ENCODE data around the gene MICAL3.

The MICAL3 gene

GRCh38 chr22:17835256-17835655 is 189.1 kb downstream of the MICAL3 start:
- TF ChIP-seq OSR1 (CRISPR knock-in tag; IDR thresholded peaks at IDR 0.05) (no peak), CREB5 (CRISPR knock-in tag; IDR thresholded peaks at IDR 0.05; ENCODE audit: low read depth) (no peak), ZNF70 (CRISPR knock-in tag; IDR thresholded peaks at IDR 0.05) (no peak), PATZ1 (CRISPR knock-in tag; IDR thresholded peaks at IDR 0.05; ENCODE audit: borderline replicate concordance) (no peak), PPARA (CRISPR knock-in tag; IDR thresholded peaks at IDR 0.05; ENCODE audit: borderline replicate concordance) (no peak), TCF4 (CRISPR knock-in tag; IDR thresholded peaks at IDR 0.05; ENCODE audit: borderline replicate concordance) (no peak), GLIS3 (CRISPR knock-in tag; IDR thresholded peaks at IDR 0.05) (no peak), ISL1 (CRISPR knock-in tag; IDR thresholded peaks at IDR 0.05) (no peak), ZFP3 (CRISPR knock-in tag; IDR thresholded peaks at IDR 0.05) (no peak), ZC3H10 (CRISPR knock-in tag; IDR thresholded peaks at IDR 0.05) (no peak), ARNTL (CRISPR knock-in tag; IDR thresholded peaks at IDR 0.05; ENCODE audit: borderline replicate concordance, low read depth) (no peak), BACH2 (CRISPR knock-in tag; IDR thresholded peaks at IDR 0.05; ENCODE audit: borderline replicate concordance) (no peak), ZNF565 (CRISPR knock-in tag; conservative IDR thresholded peaks at IDR 0.05; ENCODE audit: low read depth) (no peak)
- TF ChIP-seq, protein P1, sequence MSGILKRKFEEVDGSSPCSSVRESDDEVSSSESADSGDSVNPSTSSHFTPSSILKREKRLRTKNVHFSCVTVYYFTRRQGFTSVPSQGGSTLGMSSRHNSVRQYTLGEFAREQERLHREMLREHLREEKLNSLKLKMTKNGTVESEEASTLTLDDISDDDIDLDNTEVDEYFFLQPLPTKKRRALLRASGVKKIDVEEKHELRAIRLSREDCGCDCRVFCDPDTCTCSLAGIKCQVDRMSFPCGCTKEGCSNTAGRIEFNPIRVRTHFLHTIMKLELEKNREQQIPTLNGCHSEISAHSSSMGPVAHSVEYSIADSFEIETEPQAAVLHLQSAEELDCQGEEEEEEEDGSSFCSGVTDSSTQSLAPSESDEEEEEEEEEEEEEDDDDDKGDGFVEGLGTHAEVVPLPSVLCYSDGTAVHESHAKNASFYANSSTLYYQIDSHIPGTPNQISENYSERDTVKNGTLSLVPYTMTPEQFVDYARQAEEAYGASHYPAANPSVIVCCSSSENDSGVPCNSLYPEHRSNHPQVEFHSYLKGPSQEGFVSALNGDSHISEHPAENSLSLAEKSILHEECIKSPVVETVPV (CRISPR knock-in tag; IDR thresholded peaks at IDR 0.05) = no peak
- ATAC-seq = no peak

GRCh38 chr22:17833489-17833888 is 190.9 kb downstream of the MICAL3 start:
- ATAC-seq = no peak

GRCh38 chr22:17832665-17833064 is 191.7 kb downstream of the MICAL3 start:
- TF ChIP-seq TCF4 (CRISPR knock-in tag; IDR thresholded peaks at IDR 0.05; ENCODE audit: borderline replicate concordance) (no peak), ISL1 (CRISPR knock-in tag; IDR thresholded peaks at IDR 0.05) (no peak)
- TF ChIP-seq, protein P1 (CRISPR knock-in tag; IDR thresholded peaks at IDR 0.05) = no peak
- ATAC-seq = no peak

More at GRCh38 chr22:17833489-17833888, 190.9 kb downstream of the MICAL3 start:
- no peak for TF ChIP-seq RARB (CRISPR knock-in tag; IDR thresholded peaks at IDR 0.05)
- no peak for TF ChIP-seq ZNF8 (CRISPR knock-in tag; IDR thresholded peaks at IDR 0.05)

GRCh38 chr22:17831501-17832251 is 192.7 kb downstream of the MICAL3 start:
- no peak for ATAC-seq
- TF ChIP-seq PPARA (CRISPR knock-in tag; IDR thresholded peaks at IDR 0.05; ENCODE audit: borderline replicate concordance) (no peak), TSHZ2 (CRISPR knock-in tag; IDR thresholded peaks at IDR 0.05) (no peak), ZNF8 (CRISPR knock-in tag; IDR thresholded peaks at IDR 0.05) (no peak), PATZ1 (CRISPR knock-in tag; IDR thresholded peaks at IDR 0.05; ENCODE audit: borderline replicate concordance) (no peak), GLIS3 (CRISPR knock-in tag; IDR thresholded peaks at IDR 0.05) (no peak), ZNF70 (CRISPR knock-in tag; IDR thresholded peaks at IDR 0.05) (no peak), ZFP3 (CRISPR knock-in tag; IDR thresholded peaks at IDR 0.05) (no peak), TOX (CRISPR knock-in tag; IDR thresholded peaks at IDR 0.05; ENCODE audit: borderline replicate concordance) (no peak), RARB (CRISPR knock-in tag; IDR thresholded peaks at IDR 0.05) (no peak), CSDC2 (CRISPR knock-in tag; IDR thresholded peaks at IDR 0.05) (no peak), ZC3H10 (CRISPR knock-in tag; IDR thresholded peaks at IDR 0.05) (no peak), ISL1 (CRISPR knock-in tag; IDR thresholded peaks at IDR 0.05) (no peak), OSR1 (CRISPR knock-in tag; IDR thresholded peaks at IDR 0.05) (no peak), ZFP30 (CRISPR knock-in tag; IDR thresholded peaks at IDR 0.05) (no peak), CREB5 (CRISPR knock-in tag; IDR thresholded peaks at IDR 0.05; ENCODE audit: low read depth) (no peak), ESRRG (CRISPR knock-in tag; IDR thresholded peaks at IDR 0.05) (no peak), SNAI2 (CRISPR knock-in tag; IDR thresholded peaks at IDR 0.05) (no peak)
